ENCODE results near the gene STS. TPM values are rescaled to one million over a fixed set of nuclear protein-coding genes. Genes with fewer than 3 reads are reported as not detected.
"Not testable (repeated sequence)": the region's sequence is repeated elsewhere in the genome, so short reads cannot be mapped to it uniquely, and the experiment has no call there.

Gene STS
- total RNA-seq, 1 donor from 2014 or later = 13.5 TPM

DNA sequence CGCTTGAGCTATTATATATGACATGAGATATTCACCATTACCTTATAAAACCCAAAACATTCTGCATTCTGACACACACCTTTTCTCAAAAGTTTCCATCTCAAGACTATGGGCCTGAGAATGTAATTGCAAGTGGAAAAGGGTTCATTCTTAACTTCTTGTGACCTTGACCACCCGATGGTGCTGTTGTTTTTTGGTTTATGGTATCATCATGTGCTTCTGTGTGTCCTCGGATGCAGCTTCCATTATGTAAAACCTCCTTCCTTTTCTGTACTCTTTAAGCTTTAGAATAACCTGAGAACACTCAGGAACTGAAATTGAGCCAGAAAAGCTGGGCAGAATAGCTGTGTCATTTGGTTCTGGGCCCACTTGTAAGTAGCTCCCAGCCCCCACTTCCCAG lies 16.7 kb downstream of the STS start:
- TF ChIP-seq, protein P1, sequence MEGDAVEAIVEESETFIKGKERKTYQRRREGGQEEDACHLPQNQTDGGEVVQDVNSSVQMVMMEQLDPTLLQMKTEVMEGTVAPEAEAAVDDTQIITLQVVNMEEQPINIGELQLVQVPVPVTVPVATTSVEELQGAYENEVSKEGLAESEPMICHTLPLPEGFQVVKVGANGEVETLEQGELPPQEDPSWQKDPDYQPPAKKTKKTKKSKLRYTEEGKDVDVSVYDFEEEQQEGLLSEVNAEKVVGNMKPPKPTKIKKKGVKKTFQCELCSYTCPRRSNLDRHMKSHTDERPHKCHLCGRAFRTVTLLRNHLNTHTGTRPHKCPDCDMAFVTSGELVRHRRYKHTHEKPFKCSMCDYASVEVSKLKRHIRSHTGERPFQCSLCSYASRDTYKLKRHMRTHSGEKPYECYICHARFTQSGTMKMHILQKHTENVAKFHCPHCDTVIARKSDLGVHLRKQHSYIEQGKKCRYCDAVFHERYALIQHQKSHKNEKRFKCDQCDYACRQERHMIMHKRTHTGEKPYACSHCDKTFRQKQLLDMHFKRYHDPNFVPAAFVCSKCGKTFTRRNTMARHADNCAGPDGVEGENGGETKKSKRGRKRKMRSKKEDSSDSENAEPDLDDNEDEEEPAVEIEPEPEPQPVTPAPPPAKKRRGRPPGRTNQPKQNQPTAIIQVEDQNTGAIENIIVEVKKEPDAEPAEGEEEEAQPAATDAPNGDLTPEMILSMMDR (IDR thresholded peaks at IDR 0.05) = no peak
- H3K27me3 Mint-ChIP-seq (ENCODE audit: unreplicated experiment) = no peaks in the 10 kb centered on the region

DNA sequence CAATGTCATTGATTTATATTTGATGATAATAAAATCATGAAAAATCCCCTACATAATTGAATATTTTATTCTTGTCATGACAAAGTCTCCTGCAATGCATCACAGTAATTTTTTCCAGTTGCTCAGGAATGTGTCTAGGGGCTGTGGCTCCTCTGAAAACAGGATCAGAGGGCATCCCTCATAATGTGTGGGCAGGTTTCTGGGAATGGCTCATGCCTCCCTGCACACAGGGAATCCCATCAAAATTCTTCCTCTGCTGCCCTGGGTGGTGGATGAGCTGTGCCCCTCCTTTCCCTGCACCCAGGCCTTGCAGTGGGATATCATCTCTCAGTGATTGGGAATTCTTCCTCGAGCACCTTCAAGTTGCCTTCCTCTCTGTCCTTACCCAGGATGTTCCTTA lies 20.9 kb downstream of the STS start:
- no peak for DNase-seq (ENCODE audit: extremely low spot score, unreplicated experiment)
- H3K4me3 Mint-ChIP-seq (ENCODE audit: unreplicated experiment) = no peak overlapping the region
- H3K9me3 Mint-ChIP-seq (ENCODE audit: unreplicated experiment) = no peaks in the 10 kb centered on the region
- no peaks in the 10 kb centered on the region for H3K36me3 Mint-ChIP-seq (ENCODE audit: unreplicated experiment)
- H3K4me1 Mint-ChIP-seq (ENCODE audit: unreplicated experiment) = peaks cover 10% of the 10 kb centered on the region
- no peak overlapping the region for H3K27ac Mint-ChIP-seq (ENCODE audit: unreplicated experiment)
- no peaks in the 10 kb centered on the region for H3K27me3 Mint-ChIP-seq (ENCODE audit: unreplicated experiment)
- TF ChIP-seq, protein P1 (IDR thresholded peaks at IDR 0.05) = no peak

More for the DNA sequence above, 16.7 kb downstream of the STS start:
- DNase-seq (ENCODE audit: extremely low spot score, unreplicated experiment) = no peak
- H3K36me3 Mint-ChIP-seq (ENCODE audit: unreplicated experiment) = no peaks in the 10 kb centered on the region
- no peaks in the 10 kb centered on the region for H3K9me3 Mint-ChIP-seq (ENCODE audit: unreplicated experiment)
- H3K27ac Mint-ChIP-seq (ENCODE audit: unreplicated experiment) = no peak overlapping the region
- H3K4me1 Mint-ChIP-seq (ENCODE audit: unreplicated experiment) = peaks cover 28% of the 10 kb centered on the region
- no peak overlapping the region for H3K4me3 Mint-ChIP-seq (ENCODE audit: unreplicated experiment)

DNA sequence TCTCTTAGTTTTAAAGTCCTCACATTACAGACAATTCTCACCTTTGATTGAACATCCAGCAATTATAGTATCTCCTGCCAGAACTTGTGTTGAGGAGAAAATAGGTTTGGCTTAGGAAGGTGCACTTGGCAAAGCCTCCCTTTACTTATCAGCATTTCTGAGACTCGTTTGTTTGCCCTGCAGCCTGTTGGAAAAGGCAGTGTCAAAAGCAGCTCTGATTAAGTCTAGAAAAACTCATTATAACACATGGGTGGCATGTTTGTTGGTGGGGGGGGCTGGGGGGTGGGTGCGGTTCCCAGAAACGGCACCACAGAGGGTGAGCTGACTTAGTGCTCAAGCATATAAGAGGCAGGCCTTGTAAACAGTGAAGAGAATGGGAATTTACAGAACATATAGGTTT lies 22.1 kb downstream of the STS start:
- Mint-ChIP-seq H3K27ac (ENCODE audit: unreplicated experiment) (no peak overlapping the region), H3K36me3 (ENCODE audit: unreplicated experiment) (no peaks in the 10 kb centered on the region), H3K27me3 (ENCODE audit: unreplicated experiment) (no peaks in the 10 kb centered on the region), H3K4me1 (ENCODE audit: unreplicated experiment) (peaks cover 4% of the 10 kb centered on the region), H3K4me3 (ENCODE audit: unreplicated experiment) (no peak overlapping the region), H3K9me3 (ENCODE audit: unreplicated experiment) (no peaks in the 10 kb centered on the region)
- TF ChIP-seq, protein P1 (IDR thresholded peaks at IDR 0.05) = no peak
- DNase-seq (ENCODE audit: extremely low spot score, unreplicated experiment) = no peak

DNA sequence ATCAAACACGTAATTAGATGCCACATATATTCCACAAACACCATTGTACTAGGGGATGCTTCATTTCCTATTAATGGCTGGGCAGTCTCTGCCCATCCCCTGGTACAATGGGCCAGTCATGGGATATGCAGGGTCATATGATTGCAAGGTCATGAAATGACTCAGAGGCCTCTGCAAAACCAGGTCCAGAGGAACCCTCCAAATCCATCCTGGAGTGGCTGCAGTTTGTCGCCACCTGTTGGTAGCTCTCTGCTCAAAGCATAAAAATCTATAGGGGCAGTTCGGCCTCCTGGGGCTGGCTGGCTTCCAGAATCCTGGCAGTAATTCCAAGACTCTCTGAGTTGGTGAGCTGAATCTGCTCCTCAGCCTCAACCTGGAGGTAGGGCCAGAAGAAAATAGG lies 23.4 kb downstream of the STS start:
- H3K9me3 Mint-ChIP-seq (ENCODE audit: unreplicated experiment) = no peaks in the 10 kb centered on the region
- no peaks in the 10 kb centered on the region for H3K27me3 Mint-ChIP-seq (ENCODE audit: unreplicated experiment)
- DNase-seq (ENCODE audit: extremely low spot score, unreplicated experiment) = no peak
- H3K36me3 Mint-ChIP-seq (ENCODE audit: unreplicated experiment) = no peaks in the 10 kb centered on the region
- TF ChIP-seq, protein P1 (IDR thresholded peaks at IDR 0.05) = peak; percentile 32
- peaks cover 4% of the 10 kb centered on the region for H3K4me1 Mint-ChIP-seq (ENCODE audit: unreplicated experiment)
- H3K27ac Mint-ChIP-seq (ENCODE audit: unreplicated experiment) = no peak overlapping the region
- no peak overlapping the region for H3K4me3 Mint-ChIP-seq (ENCODE audit: unreplicated experiment)

DNA sequence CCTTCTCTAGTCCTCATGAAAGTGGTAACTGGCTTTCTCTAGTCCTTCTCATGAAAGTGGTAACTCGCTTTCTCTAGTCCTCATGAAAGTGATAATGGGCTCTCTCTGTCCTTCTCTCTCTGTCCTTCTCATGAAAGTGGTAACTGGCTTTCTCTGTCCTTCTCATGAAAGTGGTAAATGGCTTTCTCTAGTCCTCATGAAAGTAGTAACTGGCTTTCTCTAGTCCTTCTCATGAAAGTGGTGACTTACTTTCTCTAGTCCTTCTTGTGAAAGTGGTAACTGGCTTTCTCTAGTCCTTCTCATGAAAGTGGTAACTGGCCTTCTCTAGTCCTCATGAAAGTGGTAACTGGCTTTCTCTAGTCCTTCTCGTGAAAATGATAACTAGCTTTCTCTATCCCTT lies 31.3 kb downstream of the STS start:
- not testable (repeated sequence) for H3K27ac Mint-ChIP-seq (ENCODE audit: unreplicated experiment); H3K27me3 Mint-ChIP-seq (ENCODE audit: unreplicated experiment); H3K4me1 Mint-ChIP-seq (ENCODE audit: unreplicated experiment); H3K9me3 Mint-ChIP-seq (ENCODE audit: unreplicated experiment); DNase-seq (ENCODE audit: extremely low spot score, unreplicated experiment); H3K4me3 Mint-ChIP-seq (ENCODE audit: unreplicated experiment); H3K36me3 Mint-ChIP-seq (ENCODE audit: unreplicated experiment)

DNA sequence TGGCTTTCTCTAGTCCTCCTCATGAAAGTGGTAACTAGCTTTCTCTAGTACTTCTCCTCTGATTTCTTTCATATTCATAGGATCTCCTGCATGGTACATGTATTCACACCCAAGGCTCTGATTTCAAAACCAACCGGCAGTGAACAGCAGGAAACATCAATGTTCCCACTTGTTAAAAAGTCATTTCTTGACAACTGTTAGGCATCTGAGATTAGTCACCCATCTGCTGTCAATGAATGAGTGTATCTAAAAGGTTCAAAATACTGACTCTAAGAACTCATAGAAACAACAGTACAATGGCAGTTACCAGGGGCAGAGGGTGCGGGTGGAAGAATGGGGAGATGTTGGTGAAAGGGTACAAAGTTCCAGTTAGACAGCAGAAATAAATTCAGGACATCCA lies 31.9 kb downstream of the STS start:
- Mint-ChIP-seq H3K9me3 (ENCODE audit: unreplicated experiment) (no peaks in the 10 kb centered on the region), H3K4me1 (ENCODE audit: unreplicated experiment) (no peaks in the 10 kb centered on the region), H3K27me3 (ENCODE audit: unreplicated experiment) (no peaks in the 10 kb centered on the region), H3K36me3 (ENCODE audit: unreplicated experiment) (no peaks in the 10 kb centered on the region), H3K4me3 (ENCODE audit: unreplicated experiment) (no peak overlapping the region), H3K27ac (ENCODE audit: unreplicated experiment) (no peak overlapping the region)
- TF ChIP-seq, protein P1 (IDR thresholded peaks at IDR 0.05) = no peak
- no peak for DNase-seq (ENCODE audit: extremely low spot score, unreplicated experiment)
